ENCODE data around the gene S100A2.
"Not testable (repeated sequence)": the region's sequence is repeated elsewhere in the genome, so short reads cannot be mapped to it uniquely, and the experiment has no call there.

S100A2 gene

DNA sequence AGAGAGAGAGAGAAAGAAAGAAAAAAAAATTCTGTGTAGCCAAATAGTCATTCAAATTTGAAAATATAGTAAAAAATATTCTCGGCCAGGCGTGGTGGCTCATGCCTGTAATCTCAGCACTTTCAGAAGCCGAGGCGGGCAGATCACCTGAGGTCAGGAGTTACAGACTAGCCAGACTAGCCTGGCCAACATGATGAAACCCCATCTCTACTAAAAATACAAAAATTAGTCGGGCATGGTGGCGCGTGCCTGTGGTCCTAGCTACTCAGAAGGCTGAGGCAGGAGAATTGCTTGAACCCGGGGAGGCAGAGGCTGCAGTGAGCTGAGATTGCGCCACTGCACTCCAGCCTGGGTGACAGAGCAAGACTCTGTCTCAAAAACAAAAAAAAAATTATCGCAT, 22.4 kb upstream of the S100A2 start:
- not testable (repeated sequence) for DNase-seq

DNA sequence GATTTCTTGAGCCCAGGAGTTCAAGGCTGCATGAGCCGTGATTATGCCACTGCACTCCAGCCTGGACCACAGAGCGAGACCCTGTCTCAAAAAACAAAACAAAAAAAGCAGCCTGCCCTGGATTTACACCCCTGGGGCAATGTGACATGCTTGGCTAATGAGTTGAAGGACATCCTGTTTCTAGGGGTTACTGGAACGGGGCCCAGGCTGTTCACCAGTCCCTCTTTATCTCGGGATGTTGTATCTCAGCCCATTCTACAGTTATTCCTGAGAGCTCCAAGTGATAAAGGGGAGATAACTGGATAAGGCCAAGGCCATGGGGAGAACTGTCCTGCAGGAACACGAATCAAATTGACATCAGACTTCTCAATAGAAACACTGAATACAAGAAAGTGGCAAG, 21.7 kb upstream of the S100A2 start:
- DNase-seq, result no peak

DNA sequence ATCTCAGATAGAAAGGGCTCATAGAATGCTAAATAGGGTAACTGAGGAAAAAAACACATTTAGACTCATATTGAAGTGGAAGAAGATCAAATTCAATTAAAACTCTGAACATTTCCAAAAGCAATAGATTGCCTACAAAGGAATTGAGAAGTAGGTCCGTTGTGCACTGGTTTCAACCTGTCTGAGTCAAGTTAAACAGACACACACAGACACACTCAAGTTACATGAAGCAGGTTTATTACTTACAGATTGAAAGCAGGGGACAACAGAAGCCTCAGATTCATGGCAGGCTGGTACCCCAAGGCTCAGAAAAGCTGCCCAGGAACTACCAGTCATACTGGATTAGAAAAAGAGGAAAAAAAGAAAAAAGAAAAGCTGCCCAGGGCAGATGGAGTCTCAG, 20.7 kb upstream of the S100A2 start:
- no peak for DNase-seq

DNA sequence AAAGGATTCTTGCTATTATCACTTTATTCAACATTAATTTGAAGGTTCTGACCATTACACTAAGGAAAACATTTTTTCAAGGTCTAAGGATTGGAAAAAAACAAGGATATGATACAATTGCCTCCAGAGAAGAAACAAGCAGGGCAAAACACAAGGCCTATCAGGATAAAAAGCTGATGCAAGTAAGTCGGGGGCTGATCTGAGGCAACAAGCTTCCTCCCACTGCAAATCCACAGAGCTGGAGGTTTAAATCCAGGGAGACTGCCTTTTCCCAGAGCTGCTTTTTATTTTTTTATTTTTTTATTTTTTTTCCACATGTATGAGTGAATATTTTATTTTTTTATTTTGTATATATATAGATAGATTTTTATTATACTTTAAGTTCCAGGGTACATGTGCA, 19.4 kb upstream of the S100A2 start:
- no peak for DNase-seq

DNA sequence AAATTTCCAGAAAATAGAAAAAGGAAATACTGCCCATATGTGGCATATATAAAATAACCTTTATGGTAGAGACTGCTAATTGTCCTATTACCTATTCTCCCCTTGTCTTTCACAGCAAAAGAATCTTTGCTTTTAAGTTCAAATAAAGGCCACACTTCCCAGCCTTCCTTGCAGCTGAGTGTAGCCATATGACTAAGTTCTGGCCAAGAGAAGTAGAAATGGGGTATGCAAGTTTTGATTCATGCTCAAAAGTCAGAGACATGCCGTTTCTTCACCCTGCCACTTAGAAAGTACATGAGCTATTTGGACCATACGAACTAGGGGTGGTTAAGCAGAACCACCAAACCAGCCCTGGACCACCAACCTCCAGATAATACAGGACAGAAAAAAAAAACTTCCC, 18.3 kb upstream of the S100A2 start:
- no peak for DNase-seq

DNA sequence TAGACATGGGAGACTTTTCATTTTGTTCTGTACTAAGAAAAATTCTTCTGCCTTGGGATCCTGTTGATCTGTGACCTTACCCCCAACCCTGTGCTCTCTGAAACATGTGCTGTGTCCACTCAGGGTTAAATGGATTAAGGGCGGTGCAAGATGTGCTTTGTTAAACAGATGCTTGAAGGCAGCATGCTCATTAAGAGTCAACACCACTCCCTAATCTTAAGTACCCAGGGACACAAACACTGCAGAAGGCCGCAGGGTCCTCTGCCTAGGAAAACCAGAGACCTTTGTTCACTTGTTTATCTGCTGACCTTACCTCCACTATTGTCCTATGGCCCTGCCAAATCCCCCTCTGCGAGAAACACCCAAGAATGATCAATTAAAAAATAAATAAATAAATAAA, 17.9 kb upstream of the S100A2 start:
- DNase-seq, result not testable (repeated sequence)

DNA sequence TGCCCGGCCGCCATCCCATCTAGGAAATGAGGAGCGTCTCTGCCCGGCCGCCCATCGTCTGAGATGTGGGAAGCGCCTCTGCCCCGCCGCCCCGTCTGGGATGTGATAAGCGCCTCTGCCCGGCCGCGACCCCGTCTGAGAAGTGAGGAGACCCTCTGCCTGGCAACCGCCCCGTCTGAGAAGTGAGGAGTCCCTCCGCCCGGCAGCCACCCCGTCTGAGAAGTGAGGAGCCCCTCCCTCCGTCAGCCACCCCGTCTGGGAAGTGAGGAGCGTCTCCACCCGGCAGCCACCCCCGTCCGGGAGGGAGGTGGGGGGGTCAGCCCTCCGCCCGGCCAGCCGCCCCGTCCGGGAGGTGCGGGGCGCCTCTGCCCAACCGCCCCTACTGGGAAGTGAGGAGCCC, 17.2 kb upstream of the S100A2 start:
- not testable (repeated sequence) for DNase-seq

DNA sequence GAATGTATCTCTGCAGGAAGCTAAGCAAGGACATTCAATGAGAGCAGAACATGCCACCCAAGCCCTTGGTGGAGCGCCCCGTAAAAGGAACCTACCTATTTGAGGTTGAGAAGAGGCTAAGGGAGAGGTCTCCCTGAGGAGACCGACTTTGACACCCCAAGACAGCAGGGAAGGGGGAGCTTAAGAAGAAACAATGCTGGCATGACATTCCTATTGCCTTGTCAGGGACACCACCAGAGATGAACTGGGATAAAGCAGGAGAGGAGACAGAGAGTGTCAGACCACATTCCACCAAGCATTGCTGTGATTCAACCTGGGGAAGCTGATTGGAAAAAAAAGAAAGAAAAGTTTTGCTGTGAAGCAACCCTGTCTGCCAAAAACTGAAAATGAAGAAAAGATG, 13.3 kb upstream of the S100A2 start:
- DNase-seq, result no peak

DNA sequence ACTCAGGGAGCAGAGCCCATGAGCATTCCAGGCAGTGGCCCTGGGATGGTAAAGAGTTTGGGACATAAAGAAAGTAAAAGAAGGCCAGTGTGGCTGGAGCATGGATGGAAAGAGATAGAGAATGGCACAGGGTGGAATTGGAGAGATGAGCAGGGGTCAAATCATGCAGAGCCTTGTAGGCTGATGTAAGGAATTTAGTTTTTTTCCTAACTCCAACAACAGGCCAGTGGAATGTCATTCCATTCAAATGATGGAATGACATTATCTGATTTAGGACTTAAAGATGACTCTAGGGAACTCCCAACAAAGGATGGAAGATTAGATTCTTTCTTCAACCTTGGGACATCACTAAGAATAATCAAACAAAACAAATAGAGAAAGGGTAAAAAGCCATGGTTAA, 12.8 kb upstream of the S100A2 start:
- no peak for DNase-seq

DNA sequence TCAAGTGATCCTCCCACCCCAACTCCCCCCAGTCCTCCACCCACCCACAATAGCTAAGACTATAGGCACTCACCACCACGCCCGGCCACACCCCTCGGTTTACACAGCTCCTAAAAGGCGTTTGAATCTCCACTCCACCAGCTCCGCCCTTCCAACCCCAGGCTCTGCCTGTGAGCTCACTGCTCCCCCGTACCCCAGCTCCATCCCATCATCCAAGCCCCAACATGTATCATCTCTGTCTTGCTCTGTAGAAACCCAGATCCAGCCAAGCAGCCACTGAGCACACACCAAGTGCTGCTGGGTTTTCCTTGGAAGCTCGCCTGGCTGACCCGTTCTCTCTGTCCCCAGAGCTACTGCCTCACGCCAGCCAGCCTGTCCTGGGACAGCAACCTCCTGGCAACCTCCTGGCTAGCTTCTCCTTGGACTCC, 12.0 kb upstream of the S100A2 start:
- no peak for DNase-seq

DNA sequence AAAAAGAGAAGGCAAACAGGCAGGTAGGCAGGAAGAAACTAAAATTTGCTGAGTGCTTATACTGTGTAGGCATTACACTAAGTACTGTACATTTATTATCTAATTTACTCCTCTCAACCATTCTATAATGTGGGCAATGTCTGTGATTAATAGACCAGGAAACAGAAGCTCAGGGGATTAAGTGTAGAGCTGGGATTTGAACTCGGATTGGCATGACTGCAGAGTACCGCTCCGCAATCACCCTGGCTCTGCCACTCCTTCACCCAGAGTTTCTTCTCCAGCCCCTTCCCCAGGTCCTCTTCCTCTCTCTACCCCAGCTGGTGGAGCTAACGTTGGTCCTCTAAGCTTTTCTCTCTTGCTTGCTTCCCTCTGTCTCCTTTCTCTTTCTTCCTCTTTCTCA, 11.5 kb upstream of the S100A2 start:
- no peak for DNase-seq

DNA sequence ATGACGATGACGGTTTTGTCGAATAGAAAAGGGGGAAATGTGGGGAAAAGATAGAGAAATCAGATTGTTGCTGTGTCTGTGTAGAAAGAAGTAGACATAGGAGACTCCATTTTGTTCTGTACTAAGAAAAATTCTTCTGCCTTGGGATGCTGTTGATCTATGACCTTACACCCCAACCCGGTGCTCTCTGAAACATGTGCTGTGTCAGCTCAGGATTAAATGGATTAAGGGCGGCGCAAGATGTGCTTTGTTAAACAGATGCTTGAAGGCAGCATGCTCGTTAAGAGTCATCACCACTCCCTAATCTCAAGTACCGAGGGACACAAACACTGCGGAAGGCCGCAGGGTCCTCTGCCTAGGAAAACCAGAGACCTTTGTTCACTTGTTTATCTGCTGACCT, 9.9 kb upstream of the S100A2 start:
- not testable (repeated sequence) for DNase-seq

DNA sequence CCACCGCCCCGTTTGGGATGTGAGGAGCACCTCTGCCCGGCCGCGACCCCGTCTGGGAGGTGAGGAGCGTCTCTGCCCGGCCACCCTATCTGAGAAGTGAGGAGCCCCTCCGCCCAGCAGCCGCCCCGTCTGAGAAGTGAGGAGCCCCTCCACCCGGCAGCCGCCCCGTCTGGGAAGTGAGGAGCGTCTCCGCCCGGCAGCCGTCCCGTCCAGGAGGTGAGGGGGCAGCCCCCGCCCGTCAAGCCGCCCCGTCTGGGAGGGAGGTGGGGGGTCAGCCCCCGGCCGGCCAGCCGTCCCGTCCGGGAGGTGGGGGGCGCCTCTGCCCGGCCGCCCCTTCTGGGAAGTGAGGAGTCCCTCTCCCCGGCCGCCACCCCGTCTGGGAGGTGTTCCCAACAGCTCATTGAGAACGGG, 9.4 kb upstream of the S100A2 start:
- DNase-seq, result not testable (repeated sequence)

DNA sequence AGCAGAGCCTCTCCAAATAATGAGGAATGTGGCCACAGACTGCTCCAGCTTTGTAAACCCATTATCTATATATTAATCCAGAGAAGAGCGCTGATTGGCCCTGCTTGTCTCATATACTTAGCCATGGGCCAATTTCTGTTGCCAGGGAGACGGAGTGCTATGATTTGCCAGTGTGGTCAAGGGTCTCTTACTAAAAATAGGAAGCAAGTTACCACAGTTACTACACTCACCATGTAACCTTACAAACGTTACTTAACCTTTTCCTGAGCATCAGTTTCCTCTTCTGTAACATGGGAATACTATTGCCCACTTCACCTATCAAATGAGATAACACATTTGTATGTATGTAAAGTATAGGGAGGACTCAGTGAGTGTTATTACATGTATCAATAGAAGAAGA, 7.7 kb upstream of the S100A2 start:
- no peak for DNase-seq

DNA sequence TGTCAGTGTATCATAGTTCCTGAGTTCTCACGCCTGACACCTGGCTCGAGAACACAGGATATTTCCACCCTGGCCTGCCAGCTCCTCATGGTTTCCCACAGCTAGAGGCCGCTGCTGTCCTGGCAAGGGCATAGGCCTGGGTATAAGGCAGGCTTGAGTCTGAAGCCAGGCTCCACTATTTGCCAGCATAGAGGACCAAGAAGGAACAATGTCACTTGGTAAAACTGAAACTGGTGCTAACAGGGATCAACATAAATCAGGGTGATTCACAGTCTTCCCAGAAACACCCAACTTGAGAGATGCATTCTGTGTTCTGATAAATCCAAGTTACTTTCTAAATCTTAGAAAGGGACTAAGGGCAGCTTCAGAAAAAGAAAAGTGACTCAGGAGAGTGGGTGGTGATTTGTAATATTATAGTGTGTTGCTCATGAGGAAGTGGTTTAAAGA, 6.9 kb upstream of the S100A2 start:
- peak; percentile 34 for DNase-seq

DNA sequence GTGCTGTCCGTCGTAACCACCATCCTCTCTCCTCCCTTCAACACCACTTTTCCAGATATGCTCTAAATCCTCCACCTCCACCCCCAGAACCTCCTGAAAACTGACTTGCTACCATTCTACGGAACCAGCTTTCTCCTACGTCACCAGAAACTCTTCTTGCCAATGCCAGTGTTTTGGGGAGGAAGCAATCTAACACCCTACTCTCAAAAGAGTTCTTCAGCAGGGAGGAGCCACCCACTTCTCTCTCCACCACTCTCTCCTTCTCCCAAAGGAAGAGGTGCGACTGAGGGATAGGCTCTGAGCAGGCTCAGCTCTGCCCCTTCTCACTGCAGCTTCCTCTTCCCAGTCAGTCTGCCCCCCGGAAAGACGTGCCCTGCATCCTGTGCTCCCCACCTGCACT, 6.1 kb upstream of the S100A2 start:
- no peak for DNase-seq

DNA sequence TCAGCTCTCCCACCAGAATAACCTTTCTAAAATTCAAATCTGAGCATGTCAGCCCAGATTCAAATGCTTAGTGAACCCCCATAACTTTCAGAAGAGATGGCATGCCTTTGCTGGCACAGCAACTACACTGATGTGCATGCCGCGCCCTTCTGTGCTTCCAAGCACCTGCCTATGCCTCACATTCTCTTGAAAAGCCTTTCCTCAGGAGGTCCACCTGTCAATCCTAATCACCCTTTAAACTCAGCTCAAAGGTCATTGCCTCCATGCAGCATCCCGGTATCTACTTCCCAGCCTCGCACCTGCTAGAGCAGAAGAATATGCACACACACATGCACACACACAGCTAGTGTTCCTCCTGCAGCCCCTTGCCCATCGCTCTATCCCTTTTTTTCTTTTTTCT, 5.2 kb upstream of the S100A2 start:
- DNase-seq, result no peak

DNA sequence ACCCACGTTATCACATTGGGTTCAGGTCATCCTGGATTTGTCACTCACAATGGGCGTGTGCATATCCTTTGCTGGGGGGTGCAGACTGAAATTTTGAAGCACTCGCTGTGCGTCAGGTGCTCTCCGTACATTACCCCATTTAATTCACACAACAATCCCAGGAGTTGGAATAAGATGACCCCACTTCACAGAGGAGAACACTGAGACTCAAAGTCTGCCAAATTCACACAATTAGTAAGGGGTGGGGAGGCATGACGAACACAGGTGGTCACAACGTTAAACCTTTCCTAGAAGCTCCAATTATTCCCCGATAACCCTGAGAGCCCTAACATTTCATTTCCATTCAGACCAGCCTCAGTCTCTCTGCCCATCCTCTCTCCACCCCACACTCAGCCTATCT, 3.8 kb upstream of the S100A2 start:
- no peak for DNase-seq

DNA sequence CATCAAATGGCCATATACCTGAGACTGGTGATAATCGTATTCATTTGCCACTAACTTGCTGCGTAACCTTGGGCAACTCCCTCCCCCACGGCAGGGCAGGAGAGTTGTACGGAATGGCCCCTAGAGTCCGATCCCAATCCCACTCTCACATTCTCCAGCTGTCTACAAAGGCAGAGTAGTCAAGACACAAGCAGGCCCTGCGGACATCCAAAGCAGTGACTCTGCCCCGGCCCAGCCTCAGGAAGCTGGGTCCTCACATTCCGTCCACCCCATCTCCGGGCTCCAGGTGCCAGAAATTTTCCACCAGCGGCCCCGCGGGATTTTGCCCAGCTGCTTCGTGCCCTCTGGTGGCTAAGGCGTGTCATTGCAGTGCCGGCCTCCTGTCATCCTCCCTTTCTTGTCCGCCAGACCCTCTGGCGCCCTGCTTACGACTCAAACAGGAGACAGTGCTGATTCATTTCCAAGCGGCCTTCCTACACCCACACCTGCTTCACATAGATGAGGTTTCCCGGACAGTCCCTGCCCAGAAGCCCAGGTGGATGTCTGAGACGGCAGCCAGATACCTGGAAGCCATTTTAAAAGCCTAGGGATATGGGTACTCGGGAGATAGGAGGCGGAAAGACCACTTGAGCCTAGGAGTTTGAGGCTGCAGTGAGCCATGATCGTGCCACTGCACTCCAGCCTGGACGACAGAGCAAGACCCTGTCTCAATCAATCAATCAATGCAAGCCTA, 2.9 kb upstream of the S100A2 start:
- DNase-seq, result peak; percentile 86

DNA sequence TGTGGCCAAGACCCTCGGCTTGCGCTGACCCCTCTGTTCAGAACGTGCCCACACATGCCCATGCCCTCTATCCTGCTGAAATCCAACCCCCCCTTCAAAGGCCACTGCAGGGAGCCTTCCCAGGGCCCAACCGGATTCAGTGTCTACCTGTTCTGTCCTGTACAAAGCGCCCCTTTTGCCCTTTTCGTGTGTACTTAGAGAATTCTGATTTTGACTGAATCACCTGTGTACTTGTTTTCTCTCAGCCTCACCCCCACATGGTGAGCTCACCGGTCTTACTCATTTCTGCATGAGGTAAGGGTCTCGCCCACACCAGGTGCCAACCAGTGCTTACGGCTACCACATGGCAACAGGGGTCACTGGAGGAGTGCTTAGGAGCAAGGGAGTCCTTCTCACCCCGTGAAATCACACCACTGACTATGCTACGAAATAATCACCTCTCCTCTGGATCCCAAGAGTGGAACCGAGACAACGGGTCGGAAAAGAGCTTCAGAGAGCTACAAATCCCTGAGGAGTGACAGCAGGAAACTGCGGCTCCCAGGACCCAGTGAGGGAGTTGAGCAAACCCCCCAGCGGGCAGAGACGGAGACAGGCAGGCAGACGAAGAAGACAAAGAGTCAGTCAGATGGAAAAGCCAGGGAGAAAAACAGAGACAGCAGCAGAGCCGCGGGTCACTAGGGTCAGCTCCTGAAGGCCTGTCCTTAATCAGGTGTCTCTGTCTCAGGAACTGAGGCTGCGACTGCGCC, 2.1 kb upstream of the S100A2 start:
- peak; percentile 52 for DNase-seq

DNA sequence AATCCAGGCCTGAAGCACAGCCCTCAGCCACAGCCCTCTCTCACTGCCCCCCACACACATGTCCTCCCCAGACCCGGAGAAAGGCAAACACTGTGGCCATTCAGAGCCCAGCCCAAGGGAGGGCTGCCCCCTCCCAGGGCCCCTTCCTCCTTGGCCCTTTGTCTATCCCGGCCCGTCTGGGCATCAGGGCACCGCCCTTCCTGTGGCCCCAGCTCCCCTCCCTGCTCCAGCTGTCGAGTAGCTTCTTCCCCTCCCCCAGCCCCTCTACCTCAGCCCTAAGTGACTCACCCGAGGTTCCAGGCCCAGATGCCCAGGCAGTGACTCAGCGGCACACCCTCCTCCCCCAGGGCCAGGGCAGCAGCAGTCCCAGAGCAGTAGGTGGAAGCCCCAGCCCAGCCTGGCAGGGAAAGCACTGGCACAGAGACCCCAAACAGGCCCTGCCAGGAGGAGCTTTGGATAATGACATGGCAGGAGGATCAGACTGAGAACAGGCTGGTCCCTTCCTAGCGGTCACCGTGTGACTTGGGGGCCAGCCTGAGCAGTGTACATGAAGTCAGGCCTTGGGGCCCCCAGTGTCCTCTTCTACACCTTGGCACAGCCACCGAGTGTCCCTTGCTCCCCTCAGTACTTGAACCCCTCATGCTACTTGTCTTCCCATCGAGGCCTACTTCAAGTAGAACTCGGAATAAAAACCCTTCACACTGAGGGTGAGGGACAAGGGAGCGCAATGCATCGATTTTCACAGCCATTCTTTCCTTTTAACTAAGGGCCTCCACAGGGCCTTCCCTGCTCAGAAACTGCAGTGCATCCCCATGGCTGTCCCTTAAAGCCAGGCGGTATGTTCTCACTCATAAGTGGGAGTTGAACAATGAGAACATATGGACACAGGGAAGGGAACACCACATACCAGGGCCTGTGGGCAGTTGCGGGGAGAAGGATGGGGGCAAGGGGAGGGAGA, 1.0 kb upstream of the S100A2 start:
- peak; percentile 99 for DNase-seq

DNA sequence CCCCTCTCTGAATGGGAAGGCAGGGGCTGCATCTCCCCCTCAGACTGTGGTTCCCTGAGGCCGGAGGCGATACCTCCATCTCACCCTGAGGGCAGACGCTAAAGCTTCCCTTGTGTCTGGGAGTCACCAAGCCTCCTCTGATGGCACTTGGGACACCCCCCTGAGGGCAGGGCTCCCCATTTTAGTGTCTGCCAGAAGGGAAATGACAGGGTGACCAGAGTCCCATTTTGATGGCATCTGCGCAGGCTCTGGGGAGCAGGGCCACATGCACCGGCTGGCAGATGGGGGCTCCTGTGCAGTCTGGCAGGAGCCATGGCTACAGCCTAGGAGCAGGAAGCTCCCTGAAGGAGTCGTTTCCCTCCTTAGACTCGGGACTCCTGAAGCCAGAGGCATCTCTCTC, 1.7 kb downstream of the S100A2 start:
- no peak for DNase-seq

DNA sequence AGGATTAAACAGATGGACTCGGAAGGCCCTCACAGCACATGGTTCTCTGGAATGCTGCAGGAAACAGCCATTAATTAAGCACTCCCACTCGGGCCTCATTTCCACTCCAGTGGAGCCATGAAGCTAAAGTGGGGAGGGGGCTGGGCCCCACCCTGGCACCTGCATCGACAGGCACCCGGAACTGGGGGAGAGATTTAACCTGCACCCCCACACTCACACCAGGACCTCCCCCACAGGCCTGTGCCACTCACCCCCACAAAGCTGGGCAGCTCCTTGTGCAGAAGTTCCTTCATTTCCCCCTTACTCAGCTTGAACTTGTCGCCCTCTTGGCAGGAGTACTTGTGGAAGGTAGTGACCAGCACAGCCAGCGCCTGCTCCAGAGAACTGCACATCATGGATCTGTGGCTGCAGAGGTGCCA, 2.2 kb downstream of the S100A2 start:
- DNase-seq, result peak; percentile 34

All from DMS 273 treated with DMSO at 0.1 percent for 48 hours (cell line).